Measurements from ENCODE around the gene SH3BP1. TPM values are rescaled to one million over a fixed set of nuclear protein-coding genes. Genes with fewer than 3 reads are reported as not detected.

The SH3BP1 gene
- total and polyA plus RNA-seq, 9 of the 15 experiments (the other 6 are each of a cell fraction or from before 2014, with no cell fraction given): 0.10 to 36.2 (median 10.4) TPM

- Histone ChIP-seq H3K27me3 (ENCODE audit: control insufficient read depth in 2 of 2, insufficient read depth in 2 of 2, low read length in 2 of 2) (no peaks in the 10 kb centered on the region), H3K4me3 (no peak overlapping the region), H3K36me3 (ENCODE audit: control insufficient read depth, insufficient read depth, low read length) (peaks cover 5% of the 10 kb centered on the region; the same call in 1 of the 3 replicates), H3K9me3 (replicated peaks; ENCODE audit: control insufficient read depth, insufficient read depth, low read depth, low read length) (no peaks in the 10 kb centered on the region), H4K20me1 (replicated peaks; ENCODE audit: control insufficient read depth, insufficient read depth, low read length) (no peaks in the 10 kb centered on the region), H3K4me2 (ENCODE audit: insufficient read depth, low read length) (no peak overlapping the region), H3K79me2 (ENCODE audit: control insufficient read depth, insufficient read depth, low read length) (peaks cover 23% of the 10 kb centered on the region), H3K9me1 (ENCODE audit: control insufficient read depth, insufficient read depth, low read length) (no peaks in the 10 kb centered on the region), H3K27ac (ENCODE audit: extremely low read depth, low read depth, low read length) (no peak overlapping the region), H3K4me1 (replicated peaks in 1 of 2; ENCODE audit: control insufficient read depth in 2 of 2, insufficient read depth in 2 of 2, low read length in 2 of 2) (peaks cover 9 to 43% of the 10 kb centered on the region in 2 experiments; a peak in 4 of 5 replicates), H2AFZ (ENCODE audit: low read depth, low read length) (no peak overlapping the region), H3K9ac (ENCODE audit: insufficient read depth in 1 of 2, low read depth in 2 of 2, low read length in 2 of 2) (no peak overlapping the region)
- 71% methylated on average over 6 of the region's 7 CpGs for WGBS (ENCODE audit: insufficient coverage, low coverage, missing lambda C conversion rate)
- no peak for FAIRE-seq
- POLR2A ChIA-PET: interaction anchor here (1.2 to 1.4 kb wide), 2 partner anchors 21 to 36 kb away, joined by 6 read pairs; no protein-coding TSS in a partner anchor
- BruUV-seq (replicated peaks): no TSS peak
- CTCF ChIA-PET (ENCODE audit: low intra/inter-chr PET ratio): no interaction called here
- no peak for ATAC-seq
- no peak for DNase-seq (ENCODE audit: extremely low read depth in 1 of 4, low spot score in 3 of 4)
- in situ Hi-C loops (cut with MboI): no loop called here
- TF ChIP-seq SAFB2 (IDR thresholded peaks at IDR 0.05; ENCODE audit: borderline replicate concordance, low read depth, low read length, severe bottlenecking) (no peak), POLR2AphosphoS5 (IDR thresholded peaks at IDR 0.05; ENCODE audit: control insufficient read depth, insufficient read depth, low read depth, low read length) (no peak), ZSCAN29 (IDR thresholded peaks at IDR 0.05) (no peak), TAF9B (IDR thresholded peaks at IDR 0.05; ENCODE audit: partially characterized antibody) (no peak), RBM25 (IDR thresholded peaks at IDR 0.05; ENCODE audit: low read depth, low read length, severe bottlenecking) (no peak), MIER1 (IDR thresholded peaks at IDR 0.05; ENCODE audit: low read depth) (no peak), USF2 (CRISPR knock-in tag; IDR thresholded peaks at IDR 0.05) (no peak), ZNF277 (CRISPR knock-in tag; IDR thresholded peaks at IDR 0.05; ENCODE audit: borderline replicate concordance) (no peak), FOXK2 (conservative IDR thresholded peaks at IDR 0.05 in 1 of 2, IDR thresholded peaks at IDR 0.05 in 1 of 2; ENCODE audit: low read depth in 2 of 2) (no peak), LARP7 (IDR thresholded peaks at IDR 0.05) (no peak), BRCA1 (IDR thresholded peaks at IDR 0.05) (no peak), BRCA1 (CRISPR knock-in tag; IDR thresholded peaks at IDR 0.05) (no peak), HMG20A (CRISPR knock-in tag; conservative IDR thresholded peaks at IDR 0.05) (no peak), THRA (IDR thresholded peaks at IDR 0.05) (no peak)
- intact Hi-C loops (cut with micrococcal nuclease): no loop called here
Observed at GRCh38 chr22:37680191-37680851, 40.9 kb downstream of the SH3BP1 start.
